HG03175 (cell line): ENCODE measurements around the gene TMX1.

Source experiments
- ATAC-seq: cut with Tn5 transposase; IDR thresholded peaks from one replicate; pipeline ENCODE4 v1.9.1; 2021; ENCODE audit warnings: mild to moderate bottlenecking, moderate library complexity; ENCODE audit not compliant: unreplicated experiment

Gene TMX1

GRCh38 chr14:51242545-51243490 lies 2.8 kb downstream of the TMX1 start:
- no peak for ATAC-seq

GRCh38 chr14:51244591-51244990 lies 4.5 kb downstream of the TMX1 start:
- ATAC-seq, result no peak

- no peak for ATAC-seq
Measured at GRCh38 chr14:51246032-51246431, 6.0 kb downstream of the TMX1 start.

GRCh38 chr14:51248016-51248987 lies 8.3 kb downstream of the TMX1 start:
- peak; percentile 70 for ATAC-seq

- no peak for ATAC-seq
Measured at GRCh38 chr14:51251486-51251885, 11.4 kb downstream of the TMX1 start.

GRCh38 chr14:51253880-51254279 lies 13.8 kb downstream of the TMX1 start:
- ATAC-seq, result no peak

- ATAC-seq, result no peak
Measured at GRCh38 chr14:51258280-51258679, 18.2 kb downstream of the TMX1 start.

GRCh38 chr14:51258788-51259187 lies 18.7 kb downstream of the TMX1 start:
- no peak for ATAC-seq

GRCh38 chr14:51260225-51260624 lies 20.2 kb downstream of the TMX1 start:
- ATAC-seq, result no peak

- ATAC-seq, result no peak
Measured at GRCh38 chr14:51261151-51261550, 21.1 kb downstream of the TMX1 start.

- ATAC-seq, result no peak
Measured at GRCh38 chr14:51262868-51263267, 22.8 kb downstream of the TMX1 start.

GRCh38 chr14:51269634-51270033 lies 29.6 kb downstream of the TMX1 start:
- ATAC-seq, result no peak

- no peak for ATAC-seq
Measured at GRCh38 chr14:51276605-51277004, 36.6 kb downstream of the TMX1 start.

- ATAC-seq, result no peak
Measured at GRCh38 chr14:51277753-51278415, 37.8 kb downstream of the TMX1 start.

GRCh38 chr14:51282517-51282916 lies 42.5 kb downstream of the TMX1 start:
- no peak for ATAC-seq

- ATAC-seq, result no peak
Measured at GRCh38 chr14:51283402-51284085, 43.5 kb downstream of the TMX1 start.

GRCh38 chr14:51284241-51284640 lies 44.2 kb downstream of the TMX1 start:
- ATAC-seq, result no peak

- peak; percentile 73 for ATAC-seq
Measured at GRCh38 chr14:51285120-51285519, 45.1 kb downstream of the TMX1 start.

- no peak for ATAC-seq
Measured at GRCh38 chr14:51289169-51289568, 49.1 kb downstream of the TMX1 start.

- no peak for ATAC-seq
Measured at GRCh38 chr14:51290132-51290531, 50.1 kb downstream of the TMX1 start.
